Fibroblast of lung (primary cell): ENCODE results near the gene RALGDS. TPM values are rescaled to one million over a fixed set of nuclear protein-coding genes. Genes with fewer than 3 reads are reported as not detected.

Experiments used
- DNase-seq, 2 donors: peaks; one replicate each; pipeline versions ENCODE4 v3.0.0 to v3.0.0-alpha.2; 2010; ENCODE audit warnings: low read depth in 2 of 2
- H2AFZ ChIP-seq: 2 replicates; pipeline ENCODE4 v1.5.1; 2012; ENCODE audit warnings: low read length, control low read depth, inconsistent platforms
- H3K27ac ChIP-seq: 2 replicates; pipeline ENCODE4 v1.5.1; 2011; ENCODE audit warnings: low read length, control low read depth; ENCODE audit not compliant: insufficient read depth
- H3K27me3 ChIP-seq: 2 replicates; pipeline ENCODE4 v1.5.1; 2011; ENCODE audit warnings: mild to moderate bottlenecking, low read length; ENCODE audit not compliant: control insufficient read depth, insufficient read depth
- H3K36me3 ChIP-seq: 2 replicates; pipeline ENCODE4 v1.5.1; 2011; ENCODE audit warnings: low read length; ENCODE audit not compliant: control insufficient read depth, insufficient read depth
- H3K4me1 ChIP-seq: 2 replicates; pipeline ENCODE4 v1.5.1; 2011; ENCODE audit warnings: low read length; ENCODE audit not compliant: control insufficient read depth, insufficient read depth; ENCODE audit errors: extremely low read depth
- H3K4me2 ChIP-seq: 2 replicates; pipeline ENCODE4 v1.5.1; 2011; ENCODE audit warnings: low read length, control low read depth; ENCODE audit not compliant: insufficient read depth; ENCODE audit errors: extremely low read depth
- H3K4me3 ChIP-seq, 4 experiments: fragments of 200-600 bp in 1 of 4; sonication (generic) in 1 of 4; replicated peaks in 1 of 4; 2 replicates each; pipeline ENCODE4 v1.5.1; 2011 to 2016; ENCODE audit warnings: low read length in 4 of 4, low read depth in 3 of 4, mild to moderate bottlenecking in 3 of 4, control low read depth in 2 of 4, inconsistent platforms in 1 of 4, mixed read lengths in 1 of 4; ENCODE audit not compliant: insufficient read depth in 1 of 4; ENCODE audit errors: control extremely low read depth in 1 of 4
- H3K79me2 ChIP-seq: 2 replicates; pipeline ENCODE4 v1.5.1; 2012; ENCODE audit warnings: mild to moderate bottlenecking, low read length, inconsistent platforms; ENCODE audit not compliant: control insufficient read depth, insufficient read depth
- H3K9ac ChIP-seq: 2 replicates; pipeline ENCODE4 v1.5.1; 2011; ENCODE audit warnings: mild to moderate bottlenecking, low read length, control low read depth; ENCODE audit not compliant: insufficient read depth
- H3K9me3 ChIP-seq: 2 replicates; pipeline ENCODE4 v1.5.1; 2012; ENCODE audit warnings: low read depth, low read length; ENCODE audit not compliant: control insufficient read depth, insufficient read depth
- H4K20me1 ChIP-seq: 2 replicates; pipeline ENCODE4 v1.5.1; 2011; ENCODE audit warnings: low read length; ENCODE audit not compliant: control insufficient read depth, insufficient read depth; ENCODE audit errors: extremely low read depth
- CTCF ChIP-seq, 2 donors: IDR thresholded peaks in 1 of 2; conservative IDR thresholded peaks in 1 of 2; 1 replicate in 1 of 2; 2 replicates in 1 of 2; pipeline ENCODE4 v1.5.1; 2011 to 2012; ENCODE audit warnings: low read length in 2 of 2, control low read depth in 1 of 2, inconsistent platforms in 1 of 2, low read depth in 1 of 2, mild to moderate bottlenecking in 1 of 2
- EZH2 ChIP-seq: IDR thresholded peaks from 2 replicates; pipeline ENCODE4 v1.5.1; 2012; ENCODE audit warnings: low read length, control low read depth, mild to moderate bottlenecking; ENCODE audit errors: missing control alignments
- polyA plus RNA-seq, 2 donors: library from polyadenylated mRNA; depleted of rRNA in 1 of 2; stranded (reverse) in 1 of 2; unstranded in 1 of 2; fragments of >200 nt; gene quantifications; 2 replicates each; pipeline ENCODE4 v1.2.1, GENCODE V29; 2011 to 2012; ENCODE audit warnings: missing spikeins in 1 of 2
- total RNA-seq: library from RNA; depleted of rRNA; stranded (reverse); fragments of >200 nt; gene quantifications from 2 replicates; pipeline ENCODE4 v1.2.1, GENCODE V29; 2014

Gene RALGDS
- total and polyA plus RNA-seq, 2 donors (not counting 1 experiment from before 2014, with no cell fraction given) = 16.6 to 23.6 TPM

GRCh38 chr9:133124907-133125275 lies 3.9 kb upstream of the RALGDS start:
- no peaks in the 10 kb centered on the region for H3K9me3 ChIP-seq
- no peak overlapping the region for H3K4me3 ChIP-seq
- DNase-seq = no peak
- no peaks in the 10 kb centered on the region for H3K36me3 ChIP-seq
- H3K4me2 ChIP-seq = no peak overlapping the region
- peaks cover 24% of the 10 kb centered on the region for H3K4me1 ChIP-seq
- TF ChIP-seq CTCF (conservative IDR thresholded peaks at IDR 0.05 in 1 of 2, IDR thresholded peaks at IDR 0.05 in 1 of 2; ENCODE audit: low read depth in 1 of 2, low read length in 2 of 2) = no peak
- TF ChIP-seq EZH2 = no peak
- no peaks in the 10 kb centered on the region for H3K27me3 ChIP-seq
- no peak overlapping the region for H2AFZ ChIP-seq
- no peak overlapping the region for H3K9ac ChIP-seq
- H3K27ac ChIP-seq = no peak overlapping the region
- peaks cover 2% of the 10 kb centered on the region for H3K79me2 ChIP-seq
- no peaks in the 10 kb centered on the region for H4K20me1 ChIP-seq

- Histone ChIP-seq H3K9ac (no peak overlapping the region), H4K20me1 (no peaks in the 10 kb centered on the region), H3K27me3 (no peaks in the 10 kb centered on the region), H3K36me3 (no peaks in the 10 kb centered on the region), H3K4me1 (peaks cover 26% of the 10 kb centered on the region), H3K79me2 (peaks cover 4% of the 10 kb centered on the region), H3K27ac (no peak overlapping the region), H3K4me2 (no peak overlapping the region), H3K4me3 (no peak overlapping the region), H2AFZ (no peak overlapping the region), H3K9me3 (no peaks in the 10 kb centered on the region)
- no peak for DNase-seq
- TF ChIP-seq EZH2 (no peak), CTCF (conservative IDR thresholded peaks at IDR 0.05 in 1 of 2, IDR thresholded peaks at IDR 0.05 in 1 of 2; ENCODE audit: low read depth in 1 of 2, low read length in 2 of 2) (no peak)
These were observed 3.3 kb upstream of the RALGDS start for GRCh38 chr9:133124123-133124906.

- peak in 1 of 2 donors; percentile 53 for DNase-seq
- Histone ChIP-seq H3K4me1 (peaks cover 26% of the 10 kb centered on the region), H3K79me2 (peaks cover 8% of the 10 kb centered on the region), H3K4me3 (no peak overlapping the region), H3K27me3 (no peaks in the 10 kb centered on the region), H3K27ac (peak overlapping the region; percentile 1), H3K36me3 (no peaks in the 10 kb centered on the region), H4K20me1 (no peaks in the 10 kb centered on the region), H3K4me2 (no peak overlapping the region), H3K9me3 (no peaks in the 10 kb centered on the region), H2AFZ (no peak overlapping the region), H3K9ac (no peak overlapping the region)
- no peak for TF ChIP-seq CTCF (conservative IDR thresholded peaks at IDR 0.05 in 1 of 2, IDR thresholded peaks at IDR 0.05 in 1 of 2; ENCODE audit: low read depth in 1 of 2, low read length in 2 of 2)
- no peak for TF ChIP-seq EZH2
These were observed 2.0 kb upstream of the RALGDS start for GRCh38 chr9:133122935-133123611.
